HCT116 (cell line): ENCODE data around the gene EGF. TPM values are rescaled to one million over a fixed set of nuclear protein-coding genes. Genes with fewer than 3 reads are reported as not detected.

Experiments
- ATAC-seq: fragments of 200-7000 bp; cut with Tn5 transposase; 2 replicates; pipeline ENCODE4 v1.9.1; 2020; ENCODE audit warnings: mild to moderate bottlenecking, moderate library complexity
- BruUV-seq: library from RNA; stranded (reverse); fragments of 400-500 nt; replicated peaks from 2 replicates; lab custom pipeline; 2021; lab: Mats Ljungman, UMichigan
- CTCF ChIA-PET: fragments of 300-600 bp; sonication (Branson Sonifier 250); formaldehyde crosslinking; loops from one replicate; lab custom pipeline; 2021; ENCODE audit warnings: antibody characterized with exemption; lab: Charles Lee
- POLR2A ChIA-PET: fragments of 300-600, 350-600 bp; sonication (Branson Sonifier 250); formaldehyde crosslinking; loops from one replicate; lab custom pipeline; 2021; ENCODE audit warnings: antibody characterized with exemption; lab: Charles Lee
- RAD21 ChIA-PET, 2 experiments: fragments of 300-600 bp; sonication (Branson Sonifier 250); formaldehyde crosslinking; loops; one replicate each; lab custom pipeline; 2023; ENCODE audit warnings: low total read pairs in 2 of 2; ENCODE audit not compliant: uncharacterized antibody in 2 of 2, unreplicated experiment in 2 of 2, low non-redundant PET in 1 of 2; lab: Charles Lee
- DNase-seq: peaks from one replicate; pipeline ENCODE4 v3.0.0-alpha.2; 2010; ENCODE audit warnings: low read depth, low spot score
- H2AFZ ChIP-seq: fragments of 200-600 bp; shearing (Covaris generic), sonication (generic); 2 replicates; pipeline ENCODE4 v1.6.1; 2017; ENCODE audit warnings: low read depth, mixed run types, mixed read lengths, antibody characterized with exemption, low read length; ENCODE audit not compliant: poor library complexity, severe bottlenecking
- H3K27ac ChIP-seq: 2 replicates; pipeline ENCODE4 v1.5.1; 2012; ENCODE audit warnings: low read depth, low read length
- H3K27me3 ChIP-seq: fragments of 200-600 bp; sonication (generic); 2 replicates; pipeline ENCODE4 v1.6.1; 2016; ENCODE audit warnings: mixed run types, low read length, mixed read lengths; ENCODE audit not compliant: insufficient read depth
- H3K36me3 ChIP-seq, 2 experiments: fragments of 200-500 bp in 1 of 2; fragments of 200-600 bp in 1 of 2; sonication (Bioruptor generic) in 1 of 2; sonication (generic) in 1 of 2; 2 replicates each; pipeline versions ENCODE4 v1.5.1 to v1.6.1; 2014 to 2016; ENCODE audit warnings: low read length in 2 of 2, inconsistent platforms in 1 of 2, mixed read lengths in 1 of 2, mixed run types in 1 of 2; ENCODE audit not compliant: insufficient read depth in 2 of 2, control insufficient read depth in 1 of 2
- H3K4me1 ChIP-seq, 2 experiments: fragments of 200-600 bp in 1 of 2; sonication (generic) in 1 of 2; 2 replicates each; pipeline versions ENCODE4 v1.5.1 to v1.6.1; 2012 to 2017; ENCODE audit warnings: low read length in 2 of 2, inconsistent platforms in 1 of 2, mild to moderate bottlenecking in 1 of 2, mixed read lengths in 1 of 2, mixed run types in 1 of 2, moderate library complexity in 1 of 2; ENCODE audit not compliant: insufficient read depth in 2 of 2, control insufficient read depth in 1 of 2
- H3K4me2 ChIP-seq: fragments of 200-600 bp; sonication (generic); 2 replicates; pipeline ENCODE4 v1.6.1; 2017; ENCODE audit warnings: mixed run types, low read length, mixed read lengths
- H3K4me3 ChIP-seq, 2 experiments: fragments of 200-600 bp in 1 of 2; sonication (generic) in 1 of 2; replicated peaks in 1 of 2; 2 replicates each; pipeline ENCODE4 v1.5.1; 2011 to 2016; ENCODE audit warnings: low read length in 2 of 2, control low read depth in 1 of 2, low read depth in 1 of 2, mild to moderate bottlenecking in 1 of 2, mixed read lengths in 1 of 2, mixed run types in 1 of 2
- H3K79me2 ChIP-seq: fragments of 200-600 bp; sonication (generic); 2 replicates; pipeline ENCODE4 v1.6.1; 2017; ENCODE audit warnings: mild to moderate bottlenecking, mixed run types, low read length, moderate library complexity, mixed read lengths; ENCODE audit not compliant: insufficient read depth
- H3K9ac ChIP-seq: fragments of 200-600 bp; sonication (generic); 2 replicates; pipeline ENCODE4 v1.6.1; 2016; ENCODE audit warnings: low read length, mixed read lengths
- H3K9me2 ChIP-seq: fragments of 200-600 bp; sonication (generic), shearing (Covaris generic); 2 replicates; pipeline ENCODE4 v1.6.1; 2017; ENCODE audit warnings: mixed run types, mild to moderate bottlenecking, moderate library complexity; ENCODE audit not compliant: insufficient read depth
- H3K9me3 ChIP-seq, 2 experiments: fragments of 200-500 bp in 1 of 2; fragments of 200-600 bp in 1 of 2; sonication (Bioruptor generic) in 1 of 2; sonication (generic) in 1 of 2; 2 replicates each; pipeline ENCODE4 v1.6.1; 2014 to 2017; ENCODE audit warnings: low read length in 2 of 2, mixed read lengths in 2 of 2, inconsistent platforms in 1 of 2, low read depth in 1 of 2, mild to moderate bottlenecking in 1 of 2, mixed run types in 1 of 2, moderate library complexity in 1 of 2; ENCODE audit not compliant: control insufficient read depth in 1 of 2, insufficient read depth in 1 of 2
- H4K20me1 ChIP-seq: fragments of 200-600 bp; sonication (generic), shearing (Covaris generic); 2 replicates; pipeline ENCODE4 v1.6.1; 2017; ENCODE audit warnings: mixed run types, mild to moderate bottlenecking, moderate library complexity; ENCODE audit not compliant: insufficient read depth
- CEBPB ChIP-seq: IDR thresholded peaks from 2 replicates; pipeline ENCODE4 v1.6.1; 2012; ENCODE audit warnings: low read depth
- FOSL1 ChIP-seq: IDR thresholded peaks from 2 replicates; pipeline ENCODE4 v1.6.1; 2012; ENCODE audit warnings: low read depth
- POLR2A ChIP-seq: IDR thresholded peaks from 2 replicates; pipeline ENCODE4 v1.7.0; 2011; ENCODE audit warnings: borderline replicate concordance; ENCODE audit not compliant: insufficient read depth, insufficient read length; ENCODE audit errors: extremely low read depth
- POLR2AphosphoS5 ChIP-seq: IDR thresholded peaks from 2 replicates; pipeline ENCODE4 v1.6.1; 2011; ENCODE audit warnings: mild to moderate bottlenecking, low read depth, low read length, moderate library complexity
- TCF7L2 ChIP-seq: IDR thresholded peaks from 2 replicates; pipeline ENCODE4 v1.7.0; 2011; ENCODE audit warnings: borderline replicate concordance, inconsistent platforms; ENCODE audit not compliant: insufficient read depth, insufficient read length; ENCODE audit errors: extremely low read depth
- ZFX ChIP-seq: fragments of 450-650 bp; IDR thresholded peaks from 2 replicates; pipeline ENCODE4 v1.6.1; 2017
- intact Hi-C: fragments of 100-400 bp; cut with micrococcal nuclease; formaldehyde crosslinking; loops from 2 replicates; pipeline ENCODE4 v1.10.0; 2022
- total RNA-seq: library from RNA; stranded (reverse); gene quantifications from one replicate; pipeline ENCODE4 v1.2.1, GENCODE V29; 2021; ENCODE audit not compliant: unreplicated experiment
- TF ChIP-seq, protein P1 (sequence below): IDR thresholded peaks from 2 replicates; pipeline ENCODE4 v1.6.1; 2012; ENCODE audit warnings: low read depth
- TF ChIP-seq, protein P2 (sequence below), 3 experiments: fragments of 200-600 bp in 1 of 3; sonication (generic) in 1 of 3; IDR thresholded peaks in 2 of 3; conservative IDR thresholded peaks in 1 of 3; 2 replicates each; pipeline ENCODE4 v1.5.1; 2012 to 2017; ENCODE audit warnings: low read depth in 2 of 3, low read length in 2 of 3, antibody characterized with exemption in 1 of 3, borderline replicate concordance in 1 of 3, control low read depth in 1 of 3, mild to moderate bottlenecking in 1 of 3, mixed read lengths in 1 of 3, mixed run types in 1 of 3, moderate library complexity in 1 of 3; ENCODE audit not compliant: insufficient read depth in 1 of 3

Gene EGF
- total RNA-seq, 1 experiment from 2014 or later: 0.57 TPM

DNA sequence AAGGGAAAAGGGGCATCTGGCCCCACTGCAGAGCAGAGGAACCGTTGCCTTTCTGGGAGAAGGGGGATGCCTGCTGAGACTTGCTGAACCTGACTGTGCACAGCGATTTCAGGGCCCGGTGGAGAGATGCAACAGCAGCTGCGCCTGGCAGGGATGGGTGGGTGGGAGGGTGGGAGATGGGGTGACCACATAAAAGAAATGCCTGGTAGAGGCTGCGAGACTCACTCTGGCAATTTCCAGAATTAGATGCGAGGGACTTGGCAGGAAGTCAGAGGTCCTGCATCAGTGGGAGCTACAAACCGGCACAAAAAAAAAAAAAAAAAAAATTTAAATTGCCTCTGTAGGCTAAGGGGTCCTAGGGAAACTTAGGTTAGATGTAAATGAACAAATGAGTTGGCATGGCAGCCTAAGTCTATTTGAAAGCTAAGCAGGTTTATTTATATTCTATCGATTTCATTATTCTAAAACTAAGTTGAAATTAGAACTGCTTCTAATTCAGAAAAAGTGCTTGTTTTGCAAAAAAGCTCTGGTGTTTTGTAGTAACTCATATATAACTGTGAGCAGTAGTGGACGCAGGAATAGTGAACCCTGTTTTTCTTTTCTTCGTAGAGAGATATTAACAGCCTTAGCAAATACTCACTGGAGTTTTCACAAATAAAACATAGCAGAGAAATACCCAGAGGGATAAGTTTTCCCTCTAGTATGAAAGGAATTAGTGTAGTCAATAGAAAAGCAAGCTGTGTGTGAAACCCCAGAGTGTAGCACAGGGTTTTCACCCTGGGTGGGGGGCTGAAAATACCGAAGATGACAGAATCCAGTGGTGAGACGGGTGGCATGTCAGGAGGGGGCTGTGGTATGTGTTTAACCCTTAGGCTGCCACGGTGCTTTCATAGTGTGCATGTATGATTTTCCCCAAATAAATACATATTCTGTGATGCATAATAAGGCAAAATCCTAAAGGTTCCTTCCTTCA lies 130.1 kb downstream of the EGF start:
- no peaks in the 10 kb centered on the region for H3K79me2 ChIP-seq
- CTCF ChIA-PET: interaction anchor here (0.6 kb wide), 1 partner anchor 38 kb away, joined by 3 read pairs; no protein-coding TSS in a partner anchor

More for the DNA sequence above, 130.1 kb downstream of the EGF start:
- no peak for ATAC-seq
- POLR2A ChIA-PET: no interaction called here
- no peak for TF ChIP-seq POLR2AphosphoS5
- TF ChIP-seq, protein P1, sequence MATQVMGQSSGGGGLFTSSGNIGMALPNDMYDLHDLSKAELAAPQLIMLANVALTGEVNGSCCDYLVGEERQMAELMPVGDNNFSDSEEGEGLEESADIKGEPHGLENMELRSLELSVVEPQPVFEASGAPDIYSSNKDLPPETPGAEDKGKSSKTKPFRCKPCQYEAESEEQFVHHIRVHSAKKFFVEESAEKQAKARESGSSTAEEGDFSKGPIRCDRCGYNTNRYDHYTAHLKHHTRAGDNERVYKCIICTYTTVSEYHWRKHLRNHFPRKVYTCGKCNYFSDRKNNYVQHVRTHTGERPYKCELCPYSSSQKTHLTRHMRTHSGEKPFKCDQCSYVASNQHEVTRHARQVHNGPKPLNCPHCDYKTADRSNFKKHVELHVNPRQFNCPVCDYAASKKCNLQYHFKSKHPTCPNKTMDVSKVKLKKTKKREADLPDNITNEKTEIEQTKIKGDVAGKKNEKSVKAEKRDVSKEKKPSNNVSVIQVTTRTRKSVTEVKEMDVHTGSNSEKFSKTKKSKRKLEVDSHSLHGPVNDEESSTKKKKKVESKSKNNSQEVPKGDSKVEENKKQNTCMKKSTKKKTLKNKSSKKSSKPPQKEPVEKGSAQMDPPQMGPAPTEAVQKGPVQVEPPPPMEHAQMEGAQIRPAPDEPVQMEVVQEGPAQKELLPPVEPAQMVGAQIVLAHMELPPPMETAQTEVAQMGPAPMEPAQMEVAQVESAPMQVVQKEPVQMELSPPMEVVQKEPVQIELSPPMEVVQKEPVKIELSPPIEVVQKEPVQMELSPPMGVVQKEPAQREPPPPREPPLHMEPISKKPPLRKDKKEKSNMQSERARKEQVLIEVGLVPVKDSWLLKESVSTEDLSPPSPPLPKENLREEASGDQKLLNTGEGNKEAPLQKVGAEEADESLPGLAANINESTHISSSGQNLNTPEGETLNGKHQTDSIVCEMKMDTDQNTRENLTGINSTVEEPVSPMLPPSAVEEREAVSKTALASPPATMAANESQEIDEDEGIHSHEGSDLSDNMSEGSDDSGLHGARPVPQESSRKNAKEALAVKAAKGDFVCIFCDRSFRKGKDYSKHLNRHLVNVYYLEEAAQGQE: no peak
- TF ChIP-seq POLR2A: no peak
- TF ChIP-seq, protein P2, sequence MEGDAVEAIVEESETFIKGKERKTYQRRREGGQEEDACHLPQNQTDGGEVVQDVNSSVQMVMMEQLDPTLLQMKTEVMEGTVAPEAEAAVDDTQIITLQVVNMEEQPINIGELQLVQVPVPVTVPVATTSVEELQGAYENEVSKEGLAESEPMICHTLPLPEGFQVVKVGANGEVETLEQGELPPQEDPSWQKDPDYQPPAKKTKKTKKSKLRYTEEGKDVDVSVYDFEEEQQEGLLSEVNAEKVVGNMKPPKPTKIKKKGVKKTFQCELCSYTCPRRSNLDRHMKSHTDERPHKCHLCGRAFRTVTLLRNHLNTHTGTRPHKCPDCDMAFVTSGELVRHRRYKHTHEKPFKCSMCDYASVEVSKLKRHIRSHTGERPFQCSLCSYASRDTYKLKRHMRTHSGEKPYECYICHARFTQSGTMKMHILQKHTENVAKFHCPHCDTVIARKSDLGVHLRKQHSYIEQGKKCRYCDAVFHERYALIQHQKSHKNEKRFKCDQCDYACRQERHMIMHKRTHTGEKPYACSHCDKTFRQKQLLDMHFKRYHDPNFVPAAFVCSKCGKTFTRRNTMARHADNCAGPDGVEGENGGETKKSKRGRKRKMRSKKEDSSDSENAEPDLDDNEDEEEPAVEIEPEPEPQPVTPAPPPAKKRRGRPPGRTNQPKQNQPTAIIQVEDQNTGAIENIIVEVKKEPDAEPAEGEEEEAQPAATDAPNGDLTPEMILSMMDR (IDR thresholded peaks at IDR 0.05 in 2 of 3, conservative IDR thresholded peaks at IDR 0.05 in 1 of 3; ENCODE audit: borderline replicate concordance in 1 of 3, insufficient read depth in 1 of 3, low read depth in 2 of 3, low read length in 2 of 3): no peak
- no peak for TF ChIP-seq CEBPB
- no peak for TF ChIP-seq TCF7L2
- no peak for TF ChIP-seq ZFX
- no peak for TF ChIP-seq FOSL1
- H3K27ac ChIP-seq: no peak overlapping the region
- no TSS peak for BruUV-seq
- no peaks in the 10 kb centered on the region for H3K36me3 ChIP-seq
- RAD21 ChIA-PET: no interaction called here
- H3K27me3 ChIP-seq: no peaks in the 10 kb centered on the region
- no peak overlapping the region for H3K4me3 ChIP-seq
- no peak for DNase-seq
- H2AFZ ChIP-seq: no peak overlapping the region
- H3K4me2 ChIP-seq: no peak overlapping the region
- no peaks in the 10 kb centered on the region for H3K4me1 ChIP-seq
- no peaks in the 10 kb centered on the region for H4K20me1 ChIP-seq
- H3K9ac ChIP-seq: no peak overlapping the region
- intact Hi-C loops: no loop called here
- no peaks in the 10 kb centered on the region for H3K9me2 ChIP-seq
- H3K9me3 ChIP-seq: no peaks in the 10 kb centered on the region
